Body of pancreas (tissue), 4 donors: ENCODE results near the gene ZNF638. TPM values are rescaled to one million over a fixed set of nuclear protein-coding genes. Genes with fewer than 3 reads are reported as not detected.

Experiments used
- ATAC-seq: fragments of 150-250 bp; one replicate; pipeline ENCODE4 v1.9.1; 2016
- DNase-seq, 4 donors: peaks; one replicate each; pipeline ENCODE4 v3.0.0-alpha.2; 2019
- H3K27ac ChIP-seq, 4 donors: fragments of 200-600 bp; sonication (generic); 1 replicate in 3 of 4; 2 replicates in 1 of 4; pipeline versions ENCODE4 v1.5.1 to v1.6.1; 2016 to 2019; ENCODE audit warnings: mild to moderate bottlenecking in 1 of 4, mixed read lengths in 1 of 4, moderate library complexity in 1 of 4
- H3K27me3 ChIP-seq, 2 donors: fragments of 200-600 bp; sonication (generic); one replicate each; pipeline ENCODE4 v1.6.0; 2016; ENCODE audit warnings: mild to moderate bottlenecking in 1 of 2
- H3K36me3 ChIP-seq, 2 donors: fragments of 200-600 bp; sonication (generic); replicated peaks in 1 of 2; 2 replicates each; pipeline ENCODE4 v1.5.1; 2016; ENCODE audit warnings: low read depth in 2 of 2; ENCODE audit not compliant: insufficient read depth in 1 of 2
- H3K4me1 ChIP-seq: fragments of 200-600 bp; sonication (generic); one replicate; pipeline ENCODE4 v1.6.0; 2016
- H3K4me3 ChIP-seq, 2 donors: fragments of 200-600 bp; sonication (generic); 1 replicate in 1 of 2; 2 replicates in 1 of 2; pipeline ENCODE4 v1.5.1; 2016 to 2019
- H3K9me3 ChIP-seq, 3 donors: fragments of 200-600 bp; sonication (generic); 1 replicate in 2 of 3; 2 replicates in 1 of 3; pipeline ENCODE4 v1.5.1; 2016
- CTCF ChIP-seq, 7 experiments: fragments of 450-650 bp in 4 of 7; fragments of 200-600 bp in 3 of 7; sonication (generic) in 3 of 7; IDR thresholded peaks; one replicate each; pipeline ENCODE4 v1.5.1; 2016 to 2019; ENCODE audit warnings: antibody characterized with exemption in 7 of 7
- POLR2A ChIP-seq, 3 donors: fragments of 450-650 bp; IDR thresholded peaks; one replicate each; pipeline ENCODE4 v1.6.1; 2016; ENCODE audit warnings: antibody characterized with exemption in 3 of 3, mild to moderate bottlenecking in 2 of 3
- WGBS, 2 donors: methylation state at CpG; one replicate each; pipeline ENCODE4 v1.1.5; 2017; 5-methylcytosine and 5-hydroxymethylcytosine counted together
- intact Hi-C: fragments of 100-400 bp; cut with DNase I; formaldehyde crosslinking; loops from one replicate; pipeline ENCODE4 v1.15.1; 2023
- total RNA-seq, 2 donors: library from RNA; depleted of rRNA; stranded (reverse); fragments of >200 nt; gene quantifications; one replicate each; pipeline ENCODE4 v1.1.0, GENCODE V29; 2016

The ZNF638 gene
- total RNA-seq, 2 donors from 2014 or later = 108 to 146 TPM

GRCh38 chr2:71361631-71362030 lies 30.0 kb downstream of the ZNF638 start:
- peaks cover 3 to 23% of the 10 kb centered on the region in 2 donors for H3K36me3 ChIP-seq
- H3K27ac ChIP-seq = no peak overlapping the region
- no peaks in the 10 kb centered on the region for H3K9me3 ChIP-seq
- intact Hi-C loops = no loop called here
- no peaks in the 10 kb centered on the region for H3K4me1 ChIP-seq
- WGBS, 2 donors = 49 to 59% methylated on average over 3 of the region's 3 CpGs
- no peak overlapping the region for H3K4me3 ChIP-seq
- no peaks in the 10 kb centered on the region for H3K27me3 ChIP-seq
- ATAC-seq = no peak
- no peak for DNase-seq
- TF ChIP-seq POLR2A (IDR thresholded peaks at IDR 0.05) (no peak), CTCF (IDR thresholded peaks at IDR 0.05) (no peak)

GRCh38 chr2:71362447-71362846 lies 30.9 kb downstream of the ZNF638 start:
- no peak for ATAC-seq
- H3K4me3 ChIP-seq = no peak overlapping the region
- 58 to 85% methylated on average over 2 of the region's 2 CpGs for WGBS, 2 donors
- no peak overlapping the region for H3K27ac ChIP-seq
- intact Hi-C loops = no loop called here
- H3K27me3 ChIP-seq = no peaks in the 10 kb centered on the region
- H3K9me3 ChIP-seq = no peaks in the 10 kb centered on the region
- TF ChIP-seq POLR2A (IDR thresholded peaks at IDR 0.05) = no peak
- TF ChIP-seq CTCF (IDR thresholded peaks at IDR 0.05) = no peak
- no peak for DNase-seq
- H3K4me1 ChIP-seq = no peaks in the 10 kb centered on the region
- peaks cover 3 to 20% of the 10 kb centered on the region in 2 donors for H3K36me3 ChIP-seq

GRCh38 chr2:71370015-71370414 lies 38.4 kb downstream of the ZNF638 start:
- no peak for TF ChIP-seq CTCF (IDR thresholded peaks at IDR 0.05)
- TF ChIP-seq POLR2A (IDR thresholded peaks at IDR 0.05) = no peak
- no peak overlapping the region for H3K27ac ChIP-seq
- H3K36me3 ChIP-seq = peaks cover 9 to 15% of the 10 kb centered on the region in 2 donors
- H3K27me3 ChIP-seq = no peaks in the 10 kb centered on the region
- DNase-seq (no peak), ATAC-seq (no peak)
- WGBS, 2 donors = 79 to 85% methylated on average over 2 of the region's 2 CpGs
- intact Hi-C loops = no loop called here
- no peak overlapping the region for H3K4me3 ChIP-seq
- no peaks in the 10 kb centered on the region for H3K9me3 ChIP-seq
- H3K4me1 ChIP-seq = no peaks in the 10 kb centered on the region

- Histone ChIP-seq H3K36me3 (peaks cover 9 to 15% of the 10 kb centered on the region in 2 donors), H3K27ac (no peak overlapping the region), H3K9me3 (no peaks in the 10 kb centered on the region), H3K4me1 (no peaks in the 10 kb centered on the region), H3K4me3 (no peak overlapping the region), H3K27me3 (no peaks in the 10 kb centered on the region)
- intact Hi-C loops = no loop called here
- TF ChIP-seq POLR2A (IDR thresholded peaks at IDR 0.05) (no peak), CTCF (IDR thresholded peaks at IDR 0.05) (no peak)
- ATAC-seq (no peak), DNase-seq (no peak)
- 85 to 100% methylated on average over 1 of the region's 1 CpG for WGBS, 2 donors
Observed at GRCh38 chr2:71372042-71372441, 40.5 kb downstream of the ZNF638 start.

- intact Hi-C loops = no loop called here
- ATAC-seq = no peak
Observed at GRCh38 chr2:71379086-71379485, 47.5 kb downstream of the ZNF638 start.

More at GRCh38 chr2:71379086-71379485, 47.5 kb downstream of the ZNF638 start:
- Histone ChIP-seq H3K4me3 (no peak overlapping the region), H3K9me3 (no peaks in the 10 kb centered on the region), H3K27me3 (no peaks in the 10 kb centered on the region), H3K27ac (no peak overlapping the region), H3K4me1 (peaks cover 5% of the 10 kb centered on the region), H3K36me3 (peaks cover 0 to 19% of the 10 kb centered on the region in 2 donors)
- 46 to 48% methylated on average over 4 of the region's 4 CpGs for WGBS, 2 donors
- DNase-seq = no peak
- TF ChIP-seq POLR2A (IDR thresholded peaks at IDR 0.05) (no peak), CTCF (IDR thresholded peaks at IDR 0.05) (no peak)
